PFSK-1 (cell line): ENCODE measurements around the gene KCNK3.

Experiments used
- POLR2AphosphoS5 ChIP-seq: IDR thresholded peaks from 2 replicates; pipeline ENCODE4 v1.6.1; 2012; ENCODE audit warnings: low read depth, mild to moderate bottlenecking, control low read depth, low read length, moderate library complexity
- SIN3A ChIP-seq: IDR thresholded peaks from 2 replicates; pipeline ENCODE4 v1.6.1; 2012; ENCODE audit warnings: mild to moderate bottlenecking, low read length, moderate library complexity, borderline replicate concordance; ENCODE audit not compliant: insufficient read depth

DNA sequence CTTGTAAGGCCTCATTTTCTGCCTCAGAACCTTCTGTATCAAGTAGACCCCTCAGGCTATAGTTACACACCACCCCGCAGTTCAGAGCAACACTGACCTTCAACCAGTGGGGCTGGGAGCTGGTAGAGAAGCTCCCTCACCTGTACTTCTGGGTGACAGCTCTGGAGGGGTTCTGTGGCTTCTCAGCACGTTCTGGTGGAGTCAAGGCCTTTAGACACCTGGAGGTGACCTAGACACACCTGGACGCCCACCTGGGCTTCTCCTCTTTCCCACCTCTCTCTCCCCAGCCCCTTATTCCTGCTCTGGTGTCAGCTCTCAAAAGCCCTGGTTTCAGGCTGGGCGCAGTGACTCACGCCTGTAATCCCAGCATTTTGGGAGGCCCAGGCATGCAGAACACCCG lies 44.0 kb upstream of the KCNK3 start:
- TF ChIP-seq SIN3A = no peak
- no peak for TF ChIP-seq POLR2AphosphoS5
